Keratinocyte (primary cell): ENCODE data around the gene ATXN7L2. TPM values are rescaled to one million over a fixed set of nuclear protein-coding genes. Genes with fewer than 3 reads are reported as not detected.

Experiments
- DNase-seq: peaks from one replicate; pipeline ENCODE4 v3.0.0-alpha.2; 2011; ENCODE audit warnings: low read depth, missing footprints, low spot score
- FAIRE-seq: peaks from 2 replicates; lab custom pipeline; 2011; peaks lifted over from hg19 to GRCh38; lab: Jason Lieb, UNC
- H2AFZ ChIP-seq: 2 replicates; pipeline ENCODE4 v1.6.0; 2012; ENCODE audit warnings: low read length, control low read depth, inconsistent platforms; ENCODE audit not compliant: control insufficient read depth
- H3K27ac ChIP-seq: 2 replicates; pipeline ENCODE4 v1.5.1; 2011; ENCODE audit warnings: low read length; ENCODE audit not compliant: control insufficient read depth, insufficient read depth
- H3K27me3 ChIP-seq: 3 replicates; pipeline ENCODE4 v1.6.0; 2011; ENCODE audit warnings: low read length; ENCODE audit not compliant: control insufficient read depth, insufficient read depth; ENCODE audit errors: extremely low read depth
- H3K36me3 ChIP-seq, 2 experiments: 2 replicates in 1 of 2; 3 replicates in 1 of 2; pipeline ENCODE4 v1.5.1; 2011; ENCODE audit warnings: low read length in 2 of 2, mild to moderate bottlenecking in 1 of 2; ENCODE audit not compliant: control insufficient read depth in 2 of 2, insufficient read depth in 2 of 2; ENCODE audit errors: extremely low read depth in 1 of 2
- H3K4me1 ChIP-seq: 3 replicates; pipeline ENCODE4 v1.5.1; 2011; ENCODE audit warnings: low read length; ENCODE audit not compliant: control insufficient read depth, insufficient read depth; ENCODE audit errors: extremely low read depth
- H3K4me2 ChIP-seq: 3 replicates; pipeline ENCODE4 v1.6.0; 2011; ENCODE audit warnings: low read depth, low read length; ENCODE audit not compliant: control insufficient read depth, insufficient read depth; ENCODE audit errors: extremely low read depth
- H3K4me3 ChIP-seq, 3 experiments: fragments of 200-600 bp in 1 of 3; sonication (generic) in 1 of 3; 2 replicates in 2 of 3; 3 replicates in 1 of 3; pipeline ENCODE4 v1.5.1; 2011 to 2016; ENCODE audit warnings: low read length in 3 of 3, mild to moderate bottlenecking in 3 of 3, control low read depth in 2 of 3, inconsistent platforms in 1 of 3, low read depth in 1 of 3, mixed read lengths in 1 of 3, mixed run types in 1 of 3, moderate library complexity in 1 of 3; ENCODE audit not compliant: control insufficient read depth in 2 of 3, insufficient read depth in 2 of 3; ENCODE audit errors: extremely low read depth in 1 of 3
- H3K79me2 ChIP-seq: 2 replicates; pipeline ENCODE4 v1.6.0; 2012; ENCODE audit warnings: low read length; ENCODE audit not compliant: control insufficient read depth, insufficient read depth
- H3K9ac ChIP-seq: 3 replicates; pipeline ENCODE4 v1.6.0; 2011; ENCODE audit warnings: low read length; ENCODE audit not compliant: control insufficient read depth, insufficient read depth; ENCODE audit errors: extremely low read depth
- H3K9me1 ChIP-seq: 3 replicates; pipeline ENCODE4 v1.6.0; 2011; ENCODE audit warnings: low read length; ENCODE audit not compliant: control insufficient read depth, insufficient read depth; ENCODE audit errors: extremely low read depth
- H3K9me3 ChIP-seq: 2 replicates; pipeline ENCODE4 v1.5.1; 2012; ENCODE audit warnings: low read depth, low read length; ENCODE audit not compliant: control insufficient read depth
- H4K20me1 ChIP-seq: 3 replicates; pipeline ENCODE4 v1.6.0; 2011; ENCODE audit warnings: low read length; ENCODE audit not compliant: control insufficient read depth, insufficient read depth; ENCODE audit errors: extremely low read depth
- EZH2 ChIP-seq: IDR thresholded peaks from one replicate; pipeline ENCODE4 v1.6.1; 2012; ENCODE audit warnings: inconsistent platforms, mild to moderate bottlenecking, low read length, moderate library complexity
- dilution Hi-C: fragments of 300-500 bp; cut with MboI; formaldehyde crosslinking; loops from one replicate; pipeline ENCODE4 v1.7.0; 2020; ENCODE audit warnings: low sequenced_read_pairs; ENCODE audit not compliant: extremely low pct_ligation_motif_present
- polyA plus RNA-seq, 5 experiments: library from polyadenylated mRNA; depleted of rRNA in 3 of 5; stranded (reverse) in 3 of 5; stranded (forward) in 1 of 5; unstranded in 1 of 5; fragments of >200 nt; gene quantifications; 1 replicate in 1 of 5; 2 replicates in 3 of 5; 3 replicates in 1 of 5; pipeline versions ENCODE4 v1.2.1 to v1.2.3, GENCODE V29; 2011 to 2012; ENCODE audit warnings: missing spikeins in 2 of 5, low read depth in 1 of 5, low replicate concordance in 1 of 5
- TF ChIP-seq, protein P1 (sequence below), 3 experiments: IDR thresholded peaks in 1 of 3; conservative IDR thresholded peaks in 1 of 3; optimal IDR thresholded peaks in 1 of 3; 2 replicates in 2 of 3; 3 replicates in 1 of 3; pipeline versions ENCODE3 to v1.5.1; 2011; ENCODE audit warnings: low read length in 3 of 3, mild to moderate bottlenecking in 3 of 3, moderate library complexity in 2 of 3, control low read depth in 1 of 3, inconsistent platforms in 1 of 3; ENCODE audit not compliant: insufficient read depth in 2 of 3; ENCODE audit errors: extremely low read depth in 1 of 3

ATXN7L2 gene
- polyA plus RNA-seq, 1 donor (not counting 4 experiments of a cell fraction or from before 2014, with no cell fraction given), result 1.2 TPM

- Histone ChIP-seq H3K9me1 (no peaks in the 10 kb centered on the region), H4K20me1 (no peaks in the 10 kb centered on the region), H3K9ac (no peak overlapping the region), H3K4me3 (no peak overlapping the region), H3K4me1 (peaks cover 7% of the 10 kb centered on the region), H3K4me2 (no peak overlapping the region), H3K36me3 (no peaks in the 10 kb centered on the region), H3K9me3 (no peaks in the 10 kb centered on the region), H3K27me3 (peaks cover 12% of the 10 kb centered on the region), H3K27ac (no peak overlapping the region), H2AFZ (no peak overlapping the region), H3K79me2 (no peaks in the 10 kb centered on the region)
- TF ChIP-seq, protein P1, sequence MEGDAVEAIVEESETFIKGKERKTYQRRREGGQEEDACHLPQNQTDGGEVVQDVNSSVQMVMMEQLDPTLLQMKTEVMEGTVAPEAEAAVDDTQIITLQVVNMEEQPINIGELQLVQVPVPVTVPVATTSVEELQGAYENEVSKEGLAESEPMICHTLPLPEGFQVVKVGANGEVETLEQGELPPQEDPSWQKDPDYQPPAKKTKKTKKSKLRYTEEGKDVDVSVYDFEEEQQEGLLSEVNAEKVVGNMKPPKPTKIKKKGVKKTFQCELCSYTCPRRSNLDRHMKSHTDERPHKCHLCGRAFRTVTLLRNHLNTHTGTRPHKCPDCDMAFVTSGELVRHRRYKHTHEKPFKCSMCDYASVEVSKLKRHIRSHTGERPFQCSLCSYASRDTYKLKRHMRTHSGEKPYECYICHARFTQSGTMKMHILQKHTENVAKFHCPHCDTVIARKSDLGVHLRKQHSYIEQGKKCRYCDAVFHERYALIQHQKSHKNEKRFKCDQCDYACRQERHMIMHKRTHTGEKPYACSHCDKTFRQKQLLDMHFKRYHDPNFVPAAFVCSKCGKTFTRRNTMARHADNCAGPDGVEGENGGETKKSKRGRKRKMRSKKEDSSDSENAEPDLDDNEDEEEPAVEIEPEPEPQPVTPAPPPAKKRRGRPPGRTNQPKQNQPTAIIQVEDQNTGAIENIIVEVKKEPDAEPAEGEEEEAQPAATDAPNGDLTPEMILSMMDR (optimal IDR thresholded peaks at IDR 0.05 in 1 of 3, IDR thresholded peaks at IDR 0.05 in 1 of 3, conservative IDR thresholded peaks at IDR 0.05 in 1 of 3; ENCODE audit: extremely low read depth in 1 of 3, insufficient read depth in 2 of 3, low read length in 3 of 3), result no peak
- TF ChIP-seq EZH2, result no peak
- FAIRE-seq, result no peak
- dilution Hi-C loops, result no loop called here
- DNase-seq, result no peak
Observed at GRCh38 chr1:109521002-109521951, 37.6 kb downstream of the ATXN7L2 start.

- TF ChIP-seq EZH2, result no peak
- TF ChIP-seq, protein P1 (optimal IDR thresholded peaks at IDR 0.05 in 1 of 3, IDR thresholded peaks at IDR 0.05 in 1 of 3, conservative IDR thresholded peaks at IDR 0.05 in 1 of 3; ENCODE audit: extremely low read depth in 1 of 3, insufficient read depth in 2 of 3, low read length in 3 of 3), result no peak
- Histone ChIP-seq H3K36me3 (no peaks in the 10 kb centered on the region), H3K4me3 (no peak overlapping the region), H3K27ac (no peak overlapping the region), H3K79me2 (no peaks in the 10 kb centered on the region), H2AFZ (no peak overlapping the region), H3K27me3 (peaks cover 12% of the 10 kb centered on the region), H3K9ac (no peak overlapping the region), H3K9me1 (no peaks in the 10 kb centered on the region), H3K4me2 (no peak overlapping the region), H3K4me1 (peaks cover 4% of the 10 kb centered on the region), H3K9me3 (no peaks in the 10 kb centered on the region), H4K20me1 (no peaks in the 10 kb centered on the region)
- no peak for DNase-seq
- FAIRE-seq, result no peak
- dilution Hi-C loops, result no loop called here
Observed at GRCh38 chr1:109522026-109522425, 38.3 kb downstream of the ATXN7L2 start.
